ENCODE measurements around the gene SYNE3. TPM values are rescaled to one million over a fixed set of nuclear protein-coding genes. Genes with fewer than 3 reads are reported as not detected.

The SYNE3 gene
- total RNA-seq, 1 experiment from 2014 or later, result 1.9 TPM

GRCh38 chr14:95502381-95502950 is 14.0 kb downstream of the SYNE3 start:
- peaks cover 5% of the 10 kb centered on the region for H3F3A ChIP-seq (ENCODE audit: insufficient read depth, low read depth)
- H3K9me2 ChIP-seq (ENCODE audit: insufficient read depth), result no peaks in the 10 kb centered on the region
- peaks cover 14% of the 10 kb centered on the region for H3K4me1 ChIP-seq (replicated peaks; ENCODE audit: insufficient read depth)
- no peak for DNase-seq
- no peak overlapping the region for H3K4me2 ChIP-seq
- H3K27ac ChIP-seq, result no peak overlapping the region
- no TSS peak for BruUV-seq (replicated peaks)
- ChIA-PET CTCF (no interaction called here), POLR2A (ENCODE audit: unreplicated experiment) (no interaction called here)
- intact Hi-C loops (cut with micrococcal nuclease; ENCODE audit: unreplicated experiment), result no loop called here
- H3K27me3 ChIP-seq (ENCODE audit: insufficient read depth, low read depth), result no peaks in the 10 kb centered on the region
- no peak overlapping the region for H2AFZ ChIP-seq
- H3K79me2 ChIP-seq (ENCODE audit: low read depth), result no peaks in the 10 kb centered on the region
- H3K36me3 ChIP-seq (ENCODE audit: low read depth), result no peaks in the 10 kb centered on the region
- H3K9me3 ChIP-seq (ENCODE audit: insufficient read depth, low read depth), result no peaks in the 10 kb centered on the region
- no peak for TF ChIP-seq CTCF (conservative IDR thresholded peaks at IDR 0.05)
- no peak for TF ChIP-seq EZH2 (IDR thresholded peaks at IDR 0.05; ENCODE audit: low read depth)
- no peak overlapping the region for H3K4me3 ChIP-seq
- H4K20me1 ChIP-seq (ENCODE audit: insufficient read depth), result no peaks in the 10 kb centered on the region

GRCh38 chr14:95500772-95501401 is 15.6 kb downstream of the SYNE3 start:
- intact Hi-C loops (cut with micrococcal nuclease; ENCODE audit: unreplicated experiment), result no loop called here
- H4K20me1 ChIP-seq (ENCODE audit: insufficient read depth), result no peaks in the 10 kb centered on the region
- H3K36me3 ChIP-seq (ENCODE audit: low read depth), result no peaks in the 10 kb centered on the region
- DNase-seq, result no peak
- no peaks in the 10 kb centered on the region for H3K27me3 ChIP-seq (ENCODE audit: insufficient read depth, low read depth)
- H3K9me3 ChIP-seq (ENCODE audit: insufficient read depth, low read depth), result no peaks in the 10 kb centered on the region
- H3K4me3 ChIP-seq, result no peak overlapping the region
- TF ChIP-seq CTCF (conservative IDR thresholded peaks at IDR 0.05), result no peak
- H3K4me1 ChIP-seq (replicated peaks; ENCODE audit: insufficient read depth), result 0 out of 2 replicates have a peak, but pooled peaks cover 4% of the 10 kb centered on the region
- no peak overlapping the region for H2AFZ ChIP-seq
- H3K27ac ChIP-seq, result no peak overlapping the region
- no peaks in the 10 kb centered on the region for H3K79me2 ChIP-seq (ENCODE audit: low read depth)
- no TSS peak for BruUV-seq (replicated peaks)
- H3K4me2 ChIP-seq, result no peak overlapping the region
- ChIA-PET POLR2A (ENCODE audit: unreplicated experiment) (interaction anchor here (0.7 kb wide), 1 partner anchor 33 kb away, joined by 4 read pairs; no protein-coding TSS in a partner anchor), CTCF (no interaction called here)
- H3K9me2 ChIP-seq (ENCODE audit: insufficient read depth), result no peaks in the 10 kb centered on the region
- H3F3A ChIP-seq (ENCODE audit: insufficient read depth, low read depth), result no peaks in the 10 kb centered on the region

GRCh38 chr14:95500201-95500681 is 16.2 kb downstream of the SYNE3 start:
- Histone ChIP-seq H3K79me2 (ENCODE audit: low read depth) (no peaks in the 10 kb centered on the region), H3K4me1 (replicated peaks; ENCODE audit: insufficient read depth) (0 out of 2 replicates have a peak, but pooled peaks cover 4% of the 10 kb centered on the region)

More at GRCh38 chr14:95500201-95500681, 16.2 kb downstream of the SYNE3 start:
- Histone ChIP-seq H3K27me3 (ENCODE audit: insufficient read depth, low read depth) (no peaks in the 10 kb centered on the region), H3K4me3 (no peak overlapping the region), H2AFZ (no peak overlapping the region), H3F3A (ENCODE audit: insufficient read depth, low read depth) (no peaks in the 10 kb centered on the region), H3K4me2 (no peak overlapping the region), H3K36me3 (ENCODE audit: low read depth) (no peaks in the 10 kb centered on the region), H3K9me2 (ENCODE audit: insufficient read depth) (no peaks in the 10 kb centered on the region), H3K9me3 (ENCODE audit: insufficient read depth, low read depth) (no peaks in the 10 kb centered on the region), H4K20me1 (ENCODE audit: insufficient read depth) (no peaks in the 10 kb centered on the region), H3K27ac (no peak overlapping the region)
- no peak for DNase-seq
- TF ChIP-seq EZH2 (IDR thresholded peaks at IDR 0.05; ENCODE audit: low read depth) (no peak), CTCF (conservative IDR thresholded peaks at IDR 0.05) (no peak)
- CTCF ChIA-PET, result no interaction called here
- POLR2A ChIA-PET (ENCODE audit: unreplicated experiment), result no interaction called here
- intact Hi-C loops (cut with micrococcal nuclease; ENCODE audit: unreplicated experiment), result no loop called here
- no TSS peak for BruUV-seq (replicated peaks)
